Activated naive CD8-positive, alpha-beta T cell treated with anti-CD3 and anti-CD28 coated beads, Interleukin-2, amount 10 ng/mL, durations not matched to agents 7 days and 5 days (primary cell): ENCODE measurements around the gene TNK1. TPM values are rescaled to one million over a fixed set of nuclear protein-coding genes. Genes with fewer than 3 reads are reported as not detected.
A peak's percentile ranks its signal among the peaks of the same experiment; 100 is the strongest.

Experiments
- ATAC-seq: fragments of 150-1000 bp; cut with Tn5 transposase; one replicate; pipeline ENCODE4 v1.10.0; 2021; ENCODE audit warnings: low read depth, moderate library complexity
- POLR2A ChIA-PET: fragments of 350-600 bp; sonication (Branson Sonifier 250); formaldehyde crosslinking; loops from one replicate; lab custom pipeline; 2021; ENCODE audit warnings: antibody characterized with exemption; lab: Charles Lee
- DNase-seq: peaks from one replicate; pipeline ENCODE4 v3.0.0; 2021
- H3K27ac Mint-ChIP-seq: one replicate; pipeline ENCODE4 v1.8.0; 2022; ENCODE audit warnings: mild to moderate bottlenecking, mixed read lengths
- H3K27me3 Mint-ChIP-seq: one replicate; pipeline ENCODE4 v1.8.0; 2022; ENCODE audit warnings: mild to moderate bottlenecking, moderate library complexity, mixed read lengths
- H3K36me3 Mint-ChIP-seq: one replicate; pipeline ENCODE4 v1.8.0; 2021; ENCODE audit warnings: mild to moderate bottlenecking, mixed read lengths
- H3K4me1 Mint-ChIP-seq: one replicate; pipeline ENCODE4 v1.8.0; 2021; ENCODE audit warnings: mixed read lengths
- H3K4me3 Mint-ChIP-seq: one replicate; pipeline ENCODE4 v1.8.0; 2022; ENCODE audit warnings: mild to moderate bottlenecking, moderate library complexity, mixed read lengths
- H3K9me3 Mint-ChIP-seq: one replicate; pipeline ENCODE4 v1.8.0; 2021; ENCODE audit warnings: mixed read lengths
- total RNA-seq, 2 experiments: library from RNA; stranded (reverse); gene quantifications; one replicate each; pipeline ENCODE4 v1.2.3, GENCODE V29; 2021

TNK1 gene
- total RNA-seq, 2 experiments from 2014 or later, result 5.2 to 6.5 TPM

DNA sequence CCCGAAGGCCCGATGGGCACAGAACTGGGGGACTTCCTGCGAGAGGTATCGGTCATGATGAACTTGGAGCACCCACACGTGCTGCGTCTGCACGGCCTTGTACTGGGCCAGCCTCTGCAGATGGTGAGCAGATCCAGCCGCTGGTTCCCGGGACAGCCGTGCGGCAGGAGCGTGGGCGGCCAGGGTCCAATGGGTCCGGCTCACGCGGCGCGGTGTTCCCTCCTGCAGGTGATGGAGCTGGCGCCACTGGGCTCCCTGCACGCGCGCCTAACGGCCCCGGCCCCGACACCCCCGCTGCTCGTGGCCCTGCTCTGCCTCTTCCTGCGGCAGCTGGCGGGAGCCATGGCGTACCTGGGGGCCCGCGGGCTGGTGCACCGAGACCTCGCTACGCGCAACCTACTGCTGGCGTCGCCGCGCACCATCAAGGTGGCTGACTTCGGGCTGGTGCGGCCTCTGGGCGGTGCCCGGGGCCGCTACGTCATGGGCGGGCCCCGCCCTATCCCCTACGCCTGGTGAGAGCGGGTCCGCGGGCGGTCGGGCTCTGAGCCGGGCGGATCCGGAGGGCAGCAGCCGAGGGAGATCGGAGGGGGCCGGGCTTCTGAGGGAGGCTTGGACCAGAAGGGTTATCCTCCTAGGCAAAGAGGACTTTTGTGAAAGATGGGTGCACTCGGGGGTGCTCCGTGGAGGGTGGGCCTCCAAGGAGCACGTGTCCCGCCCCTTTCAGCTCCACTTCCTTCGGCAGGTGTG lies 3.0 kb downstream of the TNK1 start:
- Mint-ChIP-seq H3K4me1 (peaks cover 11% of the 10 kb centered on the region), H3K36me3 (peaks cover 5% of the 10 kb centered on the region), H3K4me3 (peak overlapping the region; percentile 76), H3K27me3 (peaks cover 31% of the 10 kb centered on the region), H3K27ac (peak overlapping the region; percentile 63), H3K9me3 (peaks cover 5% of the 10 kb centered on the region)
- DNase-seq (peak; percentile 86), ATAC-seq (peak; percentile 97)
- POLR2A ChIA-PET, result interaction anchor here (0.5 to 2.2 kb wide), 15 partner anchors 9 to 304 kb away, joined by 3 to 19 read pairs (median 3); partner anchors contain the start of genes GPS2, PLSCR3, TMEM102 and TMEM256

DNA sequence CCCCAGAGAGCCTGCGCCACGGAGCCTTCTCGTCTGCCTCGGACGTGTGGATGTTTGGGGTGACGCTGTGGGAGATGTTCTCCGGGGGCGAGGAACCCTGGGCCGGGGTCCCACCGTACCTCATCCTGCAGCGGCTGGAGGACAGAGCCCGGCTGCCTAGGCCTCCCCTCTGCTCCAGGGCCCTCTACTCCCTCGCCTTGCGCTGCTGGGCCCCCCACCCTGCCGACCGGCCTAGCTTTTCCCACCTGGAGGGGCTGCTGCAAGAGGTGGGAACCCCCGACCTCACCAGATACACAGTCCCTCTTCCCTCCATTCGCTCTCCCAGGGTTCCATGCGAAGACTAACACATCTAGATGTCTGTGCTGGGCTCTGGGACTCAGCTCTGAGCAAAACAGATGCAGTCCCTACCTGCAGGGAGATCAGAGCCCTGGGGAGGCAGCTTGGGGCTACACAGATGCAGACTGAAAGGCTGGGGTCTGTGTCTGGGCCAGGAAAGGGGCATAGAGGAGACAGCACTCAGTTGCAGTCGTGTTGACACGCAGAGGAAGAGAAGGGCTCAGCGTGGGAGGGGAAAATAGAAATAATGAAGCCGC lies 3.7 kb downstream of the TNK1 start:
- H3K4me3 Mint-ChIP-seq, result peak overlapping the region; percentile 76
- ATAC-seq (no peak), DNase-seq (no peak)
- peaks cover 11% of the 10 kb centered on the region for H3K4me1 Mint-ChIP-seq
- no peaks in the 10 kb centered on the region for H3K9me3 Mint-ChIP-seq
- POLR2A ChIA-PET, result interaction anchor here (0.5 to 2.2 kb wide), 15 partner anchors 9 to 303 kb away, joined by 3 to 19 read pairs (median 3); partner anchors contain the start of genes GPS2, PLSCR3, TMEM102 and TMEM256
- H3K36me3 Mint-ChIP-seq, result no peaks in the 10 kb centered on the region
- H3K27ac Mint-ChIP-seq, result peak overlapping the region; percentile 63
- peaks cover 26% of the 10 kb centered on the region for H3K27me3 Mint-ChIP-seq

- ATAC-seq (no peak), DNase-seq (no peak)
- POLR2A ChIA-PET, result interaction anchor here (0.8 kb wide), 2 partner anchors 15 to 37 kb away, joined by 3 read pairs; partner anchors contain the start of gene TMEM256
- H3K27ac Mint-ChIP-seq, result no peak overlapping the region
- H3K36me3 Mint-ChIP-seq, result peaks cover 6% of the 10 kb centered on the region
- H3K27me3 Mint-ChIP-seq, result no peaks in the 10 kb centered on the region
- no peaks in the 10 kb centered on the region for H3K9me3 Mint-ChIP-seq
- H3K4me1 Mint-ChIP-seq, result peaks cover 19% of the 10 kb centered on the region
- H3K4me3 Mint-ChIP-seq, result no peak overlapping the region
Observed at GRCh38 chr17:7388856-7389255, 8.0 kb downstream of the TNK1 start.

- H3K27ac Mint-ChIP-seq, result no peak overlapping the region
- DNase-seq (no peak), ATAC-seq (no peak)
- H3K9me3 Mint-ChIP-seq, result no peaks in the 10 kb centered on the region
- peaks cover 6% of the 10 kb centered on the region for H3K36me3 Mint-ChIP-seq
- H3K4me1 Mint-ChIP-seq, result peaks cover 19% of the 10 kb centered on the region
- no peak overlapping the region for H3K4me3 Mint-ChIP-seq
- POLR2A ChIA-PET, result interaction anchor here (1.2 kb wide), 1 partner anchor 14 kb away, joined by 4 read pairs; the partner anchor contains the start of gene TMEM256
- no peaks in the 10 kb centered on the region for H3K27me3 Mint-ChIP-seq
Observed at GRCh38 chr17:7389924-7390910, 9.3 kb downstream of the TNK1 start.

GRCh38 chr17:7391307-7391706 lies 10.4 kb downstream of the TNK1 start:
- no peak overlapping the region for H3K27ac Mint-ChIP-seq

GRCh38 chr17:7392696-7393612 lies 12.1 kb downstream of the TNK1 start:
- H3K4me3 Mint-ChIP-seq, result peak overlapping the region; percentile 95
- POLR2A ChIA-PET, result interaction anchor here (2.0 to 2.4 kb wide), 2 partner anchors 9 to 43 kb away, joined by 7 to 19 read pairs; no protein-coding TSS in a partner anchor
- peak overlapping the region; percentile 58 for H3K27ac Mint-ChIP-seq
- H3K27me3 Mint-ChIP-seq, result no peaks in the 10 kb centered on the region
- H3K36me3 Mint-ChIP-seq, result peaks cover 6% of the 10 kb centered on the region
- H3K4me1 Mint-ChIP-seq, result peaks cover 19% of the 10 kb centered on the region
- DNase-seq, result no peak
- ATAC-seq, result no peak
- no peaks in the 10 kb centered on the region for H3K9me3 Mint-ChIP-seq

More at GRCh38 chr17:7391307-7391706, 10.4 kb downstream of the TNK1 start:
- ATAC-seq (no peak), DNase-seq (no peak)
- Mint-ChIP-seq H3K4me3 (no peak overlapping the region), H3K9me3 (no peaks in the 10 kb centered on the region), H3K27me3 (no peaks in the 10 kb centered on the region), H3K4me1 (peaks cover 19% of the 10 kb centered on the region), H3K36me3 (peaks cover 6% of the 10 kb centered on the region)
- POLR2A ChIA-PET, result interaction anchor here (0.5 to 1.2 kb wide), 2 partner anchors 9 to 13 kb away, joined by 4 read pairs; partner anchors contain the start of gene TMEM256

DNA sequence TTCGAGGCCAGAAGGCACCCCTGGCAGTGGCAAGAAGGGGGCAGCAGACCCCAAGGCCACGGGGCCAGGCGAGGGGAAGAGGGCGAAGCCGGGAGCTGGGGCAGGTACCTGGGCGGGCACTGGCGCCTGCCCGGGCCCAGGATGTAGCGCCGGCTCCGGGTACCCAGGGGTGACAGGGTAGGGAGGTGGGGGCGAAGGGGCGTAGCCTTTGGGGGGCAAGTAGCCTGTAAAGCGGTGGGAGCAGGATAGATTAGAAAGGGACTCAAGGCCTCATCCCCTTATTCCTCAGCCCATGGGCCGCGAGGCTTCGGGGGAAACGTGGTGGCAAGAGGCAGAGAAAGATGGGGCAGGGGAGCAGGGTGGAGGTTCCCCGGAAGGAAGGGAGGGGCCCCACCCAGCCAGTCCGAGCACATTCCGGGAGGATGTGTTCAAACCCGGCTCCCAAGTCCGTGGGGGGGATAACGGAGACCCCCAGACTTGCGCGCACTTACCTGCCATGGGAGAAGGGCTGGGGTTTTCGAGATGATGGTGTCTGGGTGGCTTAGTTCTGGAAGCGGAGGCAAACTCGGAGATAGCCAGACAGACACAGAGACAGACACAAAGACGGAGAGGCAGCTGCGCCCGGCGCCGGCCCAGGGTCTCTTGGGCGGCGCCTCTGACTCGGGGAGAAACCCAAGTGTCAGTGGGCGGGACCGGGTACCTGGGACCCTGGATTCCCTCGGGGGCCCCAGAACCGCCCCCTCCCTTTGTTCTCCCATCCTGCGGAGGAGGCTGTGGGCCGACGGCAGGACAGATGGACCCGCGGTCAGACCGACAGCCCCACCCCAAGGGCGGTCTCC lies 12.9 kb downstream of the TNK1 start:
- peaks cover 19% of the 10 kb centered on the region for H3K4me1 Mint-ChIP-seq
- POLR2A ChIA-PET, result interaction anchor here (0.6 to 2.4 kb wide), 8 partner anchors 9 to 159 kb away, joined by 3 to 25 read pairs (median 5); partner anchors contain the start of genes ACAP1 and TMEM256
- ATAC-seq (peak; percentile 41), DNase-seq (peak; percentile 61)
- peak overlapping the region; percentile 95 for H3K4me3 Mint-ChIP-seq
- H3K9me3 Mint-ChIP-seq, result no peaks in the 10 kb centered on the region
- H3K36me3 Mint-ChIP-seq, result peaks cover 6% of the 10 kb centered on the region
- H3K27me3 Mint-ChIP-seq, result no peaks in the 10 kb centered on the region
- peak overlapping the region; percentile 89 for H3K27ac Mint-ChIP-seq

DNA sequence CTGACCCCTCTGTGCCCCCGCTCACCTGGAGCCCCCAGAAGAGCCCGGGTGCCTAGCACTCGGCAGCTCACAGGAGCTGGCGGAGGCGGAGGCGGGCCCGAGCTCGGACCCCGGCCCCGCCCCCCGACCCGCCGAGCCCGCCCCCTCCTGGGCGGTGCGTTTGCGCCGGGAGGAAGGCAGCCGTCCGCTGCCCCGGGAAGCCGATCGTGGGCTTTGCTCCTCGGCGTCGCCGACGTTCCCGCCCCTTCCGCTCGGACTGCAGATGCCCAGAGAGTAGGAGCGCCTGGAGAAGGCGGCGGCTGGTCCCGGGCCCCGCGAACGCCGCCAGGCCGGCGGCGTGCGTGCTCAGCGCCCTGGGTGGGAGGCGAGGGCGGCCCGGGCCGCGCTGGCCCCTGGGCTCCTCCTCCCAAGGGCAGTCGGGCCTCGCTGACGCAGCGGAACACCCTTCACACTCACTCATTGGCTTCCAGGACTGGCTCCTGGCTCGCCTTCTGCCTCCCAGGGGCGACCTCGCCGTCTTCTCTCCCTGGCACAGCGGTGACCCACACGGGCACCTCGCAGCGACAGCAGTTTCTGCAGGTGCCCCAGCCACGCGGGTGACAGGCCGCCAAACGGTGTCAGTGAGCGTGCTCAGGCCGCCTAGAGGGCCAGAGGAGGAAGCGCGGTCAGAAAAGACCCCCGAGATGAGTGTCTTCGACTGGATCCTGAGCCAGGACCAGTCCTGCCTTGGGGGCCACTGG lies 13.7 kb downstream of the TNK1 start, which contains the start of gene PLSCR3:
TSS of gene PLSCR3 (minus strand) at position 74 of the 740 bp plus-strand sequence. CDS start 415 bp downstream, outside the sequence.
- peak; percentile 88 for ATAC-seq

DNA sequence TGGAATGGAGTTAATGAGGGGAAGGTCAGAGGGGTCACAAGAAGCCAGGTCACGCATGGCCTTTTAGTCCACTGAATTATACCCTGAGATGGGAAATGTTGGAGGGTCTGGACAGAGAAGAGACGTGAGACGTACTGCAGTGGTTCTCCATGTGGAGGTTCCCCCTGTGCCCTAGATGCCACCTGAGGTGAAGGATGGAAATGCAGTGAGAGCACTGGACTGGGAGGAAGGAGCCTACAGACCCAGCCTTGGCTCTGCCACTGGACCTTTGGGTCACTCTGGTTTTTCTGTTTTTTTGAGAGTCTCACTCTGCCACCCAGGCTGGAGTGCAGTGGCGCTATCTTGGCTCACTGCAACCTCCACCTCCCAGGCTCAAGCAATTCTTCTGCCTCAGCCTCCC lies 15.3 kb downstream of the TNK1 start:
- ATAC-seq (no peak), DNase-seq (no peak)
- H3K27me3 Mint-ChIP-seq, result no peaks in the 10 kb centered on the region
- POLR2A ChIA-PET, result no interaction called here
- peaks cover 3% of the 10 kb centered on the region for H3K36me3 Mint-ChIP-seq
- peak overlapping the region; percentile 3 for H3K27ac Mint-ChIP-seq
- no peak overlapping the region for H3K4me3 Mint-ChIP-seq
- no peaks in the 10 kb centered on the region for H3K9me3 Mint-ChIP-seq
- peaks cover 19% of the 10 kb centered on the region for H3K4me1 Mint-ChIP-seq

More for the DNA sequence above, 13.7 kb downstream of the TNK1 start, which contains the start of gene PLSCR3:
- Mint-ChIP-seq H3K27me3 (no peaks in the 10 kb centered on the region), H3K9me3 (no peaks in the 10 kb centered on the region), H3K4me3 (peak within 1 kb of the TSS; percentile 95), H3K36me3 (peaks cover 6% of the 10 kb centered on the region), H3K4me1 (peaks cover 19% of the 10 kb centered on the region), H3K27ac (peak within 1 kb of the TSS; percentile 89)
- POLR2A ChIA-PET, result interaction anchor here (0.6 to 2.4 kb wide), 9 partner anchors 9 to 292 kb away, joined by 3 to 25 read pairs (median 3); partner anchors contain the start of genes ACAP1, TMEM256 and TP53
- peak; percentile 94 for DNase-seq

- Mint-ChIP-seq H3K4me1 (peaks cover 11% of the 10 kb centered on the region), H3K36me3 (no peaks in the 10 kb centered on the region), H3K9me3 (no peaks in the 10 kb centered on the region), H3K4me3 (no peak overlapping the region), H3K27ac (no peak overlapping the region), H3K27me3 (no peaks in the 10 kb centered on the region)
- POLR2A ChIA-PET, result interaction anchor here (0.6 to 1.1 kb wide), 2 partner anchors 62 to 118 kb away, joined by 3 to 5 read pairs; partner anchors contain the start of gene ACAP1
- DNase-seq, result no peak
- ATAC-seq, result no peak
Observed at GRCh38 chr17:7398612-7399011, 17.7 kb downstream of the TNK1 start.
